ENCODE data around the gene JAKMIP2.
"Not testable (repeated sequence)": the region's sequence is repeated elsewhere in the genome, so short reads cannot be mapped to it uniquely, and the experiment has no call there.

GRCh38 chr5:147582272-147582671 lies 200.3 kb downstream of the JAKMIP2 start:
- not testable (repeated sequence) for TF ChIP-seq CTCF, POLR2A (IDR thresholded peaks at IDR 0.05)

Data from heart left ventricle (tissue), 13 donors.